CD14-positive monocyte (primary cell): ENCODE measurements around the gene DGUOK. TPM values are rescaled to one million over a fixed set of nuclear protein-coding genes. Genes with fewer than 3 reads are reported as not detected.

Experiments
- DNase-seq, 3 donors: peaks; one replicate each; pipeline ENCODE4 v3.0.0-alpha.2; 2011 to 2022
- H2AFZ ChIP-seq: 2 replicates; pipeline ENCODE4 v1.6.0; 2012; ENCODE audit warnings: mild to moderate bottlenecking, low read depth, low read length, inconsistent platforms; ENCODE audit not compliant: insufficient read depth, poor library complexity, severe bottlenecking
- H3K27ac ChIP-seq, 2 donors: 1 replicate in 1 of 2; 2 replicates in 1 of 2; pipeline ENCODE4 v1.5.1; 2012 to 2013; ENCODE audit warnings: low read length in 2 of 2, control low read depth in 1 of 2, inconsistent platforms in 1 of 2, low read depth in 1 of 2, mild to moderate bottlenecking in 1 of 2
- H3K27me3 ChIP-seq, 2 donors: one replicate each; pipeline versions ENCODE4 v1.6.0 to v1.6.1; 2011 to 2013; ENCODE audit warnings: low read length in 2 of 2; ENCODE audit not compliant: control insufficient read depth in 2 of 2, insufficient read depth in 2 of 2
- H3K36me3 ChIP-seq, 2 donors: replicated peaks in 1 of 2; 1 replicate in 1 of 2; 2 replicates in 1 of 2; pipeline versions ENCODE4 v1.5.1 to v1.6.1; 2012 to 2013; ENCODE audit warnings: low read length in 2 of 2, control low read depth in 1 of 2, inconsistent platforms in 1 of 2, mild to moderate bottlenecking in 1 of 2; ENCODE audit not compliant: insufficient read depth in 2 of 2, control insufficient read depth in 1 of 2
- H3K4me1 ChIP-seq, 2 donors: 1 replicate in 1 of 2; 2 replicates in 1 of 2; pipeline versions ENCODE4 v1.5.1 to v1.6.1; 2012 to 2013; ENCODE audit warnings: low read length in 2 of 2, control low read depth in 1 of 2, inconsistent platforms in 1 of 2, mild to moderate bottlenecking in 1 of 2, moderate library complexity in 1 of 2; ENCODE audit not compliant: insufficient read depth in 2 of 2, control insufficient read depth in 1 of 2
- H3K4me2 ChIP-seq: replicated peaks from 2 replicates; pipeline ENCODE3; 2012; ENCODE audit warnings: low read length, moderate library complexity, mild to moderate bottlenecking; ENCODE audit not compliant: poor library complexity, severe bottlenecking; ENCODE audit errors: extremely low read depth
- H3K4me3 ChIP-seq, 3 experiments: fragments of 200-600 bp in 1 of 3; sonication (generic) in 1 of 3; replicated peaks in 1 of 3; 1 replicate in 2 of 3; 2 replicates in 1 of 3; pipeline ENCODE4 v1.5.1; 2011 to 2013; ENCODE audit warnings: low read length in 3 of 3, mild to moderate bottlenecking in 3 of 3, control low read depth in 2 of 3, low read depth in 2 of 3, inconsistent platforms in 1 of 3, moderate library complexity in 1 of 3
- H3K79me2 ChIP-seq: 2 replicates; pipeline ENCODE4 v1.6.0; 2012; ENCODE audit warnings: mild to moderate bottlenecking, control low read depth, inconsistent platforms, low read length, moderate library complexity; ENCODE audit not compliant: insufficient read depth
- H3K9ac ChIP-seq: 2 replicates; pipeline ENCODE4 v1.6.0; 2017; ENCODE audit warnings: low read length, mild to moderate bottlenecking; ENCODE audit not compliant: insufficient read depth, poor library complexity, severe bottlenecking
- H3K9me3 ChIP-seq, 2 donors: replicated peaks in 1 of 2; 1 replicate in 1 of 2; 2 replicates in 1 of 2; pipeline versions ENCODE4 v1.5.1 to v1.6.1; 2012 to 2013; ENCODE audit warnings: low read length in 2 of 2, control low read depth in 1 of 2; ENCODE audit not compliant: control insufficient read depth in 1 of 2, insufficient read depth in 1 of 2
- H4K20me1 ChIP-seq: 2 replicates; pipeline ENCODE4 v1.6.0; 2012; ENCODE audit warnings: mild to moderate bottlenecking, low read length, control low read depth, moderate library complexity; ENCODE audit not compliant: insufficient read depth
- H3K27ac Mint-ChIP-seq, 7 donors: one replicate each; pipeline ENCODE4 v1.8.0; 2020; ENCODE audit warnings: mild to moderate bottlenecking in 7 of 7, mixed read lengths in 7 of 7, moderate library complexity in 6 of 7, inconsistent platforms in 2 of 7
- H3K27me3 Mint-ChIP-seq, 3 donors: one replicate each; pipeline ENCODE4 v1.8.0; 2021 to 2022; ENCODE audit warnings: low read depth in 3 of 3, mild to moderate bottlenecking in 3 of 3, mixed read lengths in 3 of 3, moderate library complexity in 3 of 3, inconsistent platforms in 1 of 3
- H3K36me3 Mint-ChIP-seq, 2 donors: one replicate each; pipeline ENCODE4 v1.8.0; 2020; ENCODE audit warnings: mixed read lengths in 2 of 2, inconsistent platforms in 1 of 2, mild to moderate bottlenecking in 1 of 2
- H3K4me1 Mint-ChIP-seq: one replicate; pipeline ENCODE4 v1.8.0; 2020; ENCODE audit warnings: mild to moderate bottlenecking, mixed read lengths
- H3K4me3 Mint-ChIP-seq, 2 donors: one replicate each; pipeline ENCODE4 v1.8.0; 2020; ENCODE audit warnings: mild to moderate bottlenecking in 2 of 2, mixed read lengths in 2 of 2, moderate library complexity in 1 of 2
- H3K9me3 Mint-ChIP-seq, 7 donors: one replicate each; pipeline ENCODE4 v1.8.0; 2020 to 2022; ENCODE audit warnings: mixed read lengths in 7 of 7, mild to moderate bottlenecking in 6 of 7, moderate library complexity in 6 of 7, inconsistent platforms in 2 of 7
- CTCF ChIP-seq: fragments of 200-600 bp; IDR thresholded peaks from one replicate; pipeline ENCODE4 v1.8.0; 2022; ENCODE audit warnings: antibody characterized with exemption, mild to moderate bottlenecking
- WGBS: methylation state at CpG from one replicate; pipeline ENCODE4 v1.1.5; 2013; ENCODE audit warnings: missing lambda C conversion rate; ENCODE audit not compliant: insufficient coverage; 5-methylcytosine and 5-hydroxymethylcytosine counted together
- intact Hi-C, 2 donors: fragments of 100-400 bp; cut with micrococcal nuclease; formaldehyde crosslinking; loops; one replicate each; pipeline versions ENCODE4 v1.15.0 to v1.15.1; 2023
- polyA plus RNA-seq, 3 donors: library from polyadenylated mRNA; depleted of rRNA in 1 of 3; unstranded in 2 of 3; stranded (reverse) in 1 of 3; fragments of 300-500 nt in 2 of 3; fragments of >200 nt in 1 of 3; fragmentation: Illumina TruSeq in 2 of 3; gene quantifications; 1 replicate in 2 of 3; 2 replicates in 1 of 3; pipeline ENCODE4 v1.2.3, GENCODE V29; 2012 to 2021

Gene DGUOK
- polyA plus RNA-seq, 3 donors = 62.9 to 129 (median 123) TPM

- DNase-seq = no peak
- intact Hi-C loops = no loop called here
These were observed 15.7 kb upstream of the DGUOK start for GRCh38 chr2:73910873-73911547.

GRCh38 chr2:73911548-73912208 lies 15.0 kb upstream of the DGUOK start:
- no peak overlapping the region for H3K4me3 Mint-ChIP-seq
- TF ChIP-seq CTCF = no peak
- WGBS = 100% methylated on average over 1 of the region's 8 CpGs
- no peak for DNase-seq
- Histone ChIP-seq H3K4me2 (no peak overlapping the region), H3K27me3 (no peaks in the 10 kb centered on the region), H3K4me1 (peaks cover 13 to 14% of the 10 kb centered on the region in 2 donors), H2AFZ (no peak overlapping the region), H3K79me2 (no peaks in the 10 kb centered on the region), H3K36me3 (no peaks in the 10 kb centered on the region), H3K27ac (no peak overlapping the region), H3K9me3 (no peaks in the 10 kb centered on the region), H3K4me3 (no peak overlapping the region), H4K20me1 (no peaks in the 10 kb centered on the region), H3K9ac (no peak overlapping the region)
- H3K9me3 Mint-ChIP-seq = no peaks in the 10 kb centered on the region
- H3K4me1 Mint-ChIP-seq = peaks cover 21% of the 10 kb centered on the region
- no peak overlapping the region for H3K27ac Mint-ChIP-seq
- peaks cover 0 to 1% (median 1%) of the 10 kb centered on the region in 3 donors for H3K27me3 Mint-ChIP-seq
- H3K36me3 Mint-ChIP-seq = no peaks in the 10 kb centered on the region
- intact Hi-C loops = no loop called here

More at GRCh38 chr2:73910873-73911547, 15.7 kb upstream of the DGUOK start:
- Mint-ChIP-seq H3K4me3 (no peak overlapping the region), H3K27ac (no peak overlapping the region), H3K9me3 (no peaks in the 10 kb centered on the region), H3K36me3 (no peaks in the 10 kb centered on the region), H3K4me1 (peaks cover 21% of the 10 kb centered on the region), H3K27me3 (peaks cover 0 to 1% (median 1%) of the 10 kb centered on the region in 3 donors)
- Histone ChIP-seq H3K27ac (no peak overlapping the region), H2AFZ (no peak overlapping the region), H3K4me2 (no peak overlapping the region), H4K20me1 (no peaks in the 10 kb centered on the region), H3K27me3 (no peaks in the 10 kb centered on the region), H3K4me3 (no peak overlapping the region), H3K9ac (no peak overlapping the region), H3K9me3 (no peaks in the 10 kb centered on the region), H3K4me1 (peaks cover 13 to 14% of the 10 kb centered on the region in 2 donors), H3K36me3 (no peaks in the 10 kb centered on the region), H3K79me2 (no peaks in the 10 kb centered on the region)
- no peak for TF ChIP-seq CTCF
- no CpG with 5 or more reads among the region's 6 CpGs for WGBS
